ENCODE measurements around the gene TRAPPC3L.

TRAPPC3L gene

GRCh38 chr6:116529466-116530290 lies 15.8 kb downstream of the TRAPPC3L start:
- H3K27ac ChIP-seq = 0 out of 2 replicates have a peak overlapping the region, but pooled peaks have one; percentile 13
- TF ChIP-seq CTCF (conservative IDR thresholded peaks at IDR 0.05) = no peak

GRCh38 chr6:116528780-116529179 lies 16.7 kb downstream of the TRAPPC3L start:
- TF ChIP-seq CTCF (conservative IDR thresholded peaks at IDR 0.05) = no peak

GRCh38 chr6:116528133-116528532 lies 17.4 kb downstream of the TRAPPC3L start:
- no peak for TF ChIP-seq CTCF (conservative IDR thresholded peaks at IDR 0.05)

More at GRCh38 chr6:116528780-116529179, 16.7 kb downstream of the TRAPPC3L start:
- H3K27ac ChIP-seq = no peak overlapping the region

GRCh38 chr6:116524236-116524635 lies 21.2 kb downstream of the TRAPPC3L start:
- no peak for TF ChIP-seq CTCF (conservative IDR thresholded peaks at IDR 0.05)
- no peak overlapping the region for H3K27ac ChIP-seq

More at GRCh38 chr6:116528133-116528532, 17.4 kb downstream of the TRAPPC3L start:
- H3K27ac ChIP-seq = no peak overlapping the region

GRCh38 chr6:116522896-116523295 lies 22.6 kb downstream of the TRAPPC3L start:
- H3K27ac ChIP-seq = no peak overlapping the region
- TF ChIP-seq CTCF (conservative IDR thresholded peaks at IDR 0.05) = no peak

GRCh38 chr6:116518621-116519368 lies 26.7 kb downstream of the TRAPPC3L start:
- TF ChIP-seq CTCF (conservative IDR thresholded peaks at IDR 0.05) = no peak

GRCh38 chr6:116515141-116515540 lies 30.3 kb downstream of the TRAPPC3L start:
- no peak overlapping the region for H3K27ac ChIP-seq
- TF ChIP-seq CTCF (conservative IDR thresholded peaks at IDR 0.05) = no peak

More at GRCh38 chr6:116518621-116519368, 26.7 kb downstream of the TRAPPC3L start:
- H3K27ac ChIP-seq = no peak overlapping the region

All from VCaP (cell line).